B cell (primary cell): Measurements from ENCODE around the gene CD247. TPM values are rescaled to one million over a fixed set of nuclear protein-coding genes. Genes with fewer than 3 reads are reported as not detected.

ENCODE experiments used
- ATAC-seq: fragments of 200-7000 bp; cut with Tn5 transposase; one replicate; pipeline ENCODE4 v1.10.0; 2021; ENCODE audit warnings: low read depth, mild to moderate bottlenecking, moderate number of reproducible peaks, moderate library complexity
- CTCF ChIA-PET: fragments of 350-600 bp; sonication (Branson Sonifier 250); formaldehyde crosslinking; loops from one replicate; lab custom pipeline; 2021; ENCODE audit warnings: antibody characterized with exemption, inconsistent platforms; lab: Charles Lee
- POLR2A ChIA-PET: fragments of 350-600 bp; sonication (Branson Sonifier 250); formaldehyde crosslinking; loops from one replicate; lab custom pipeline; 2021; ENCODE audit warnings: antibody characterized with exemption; lab: Charles Lee
- DNase-seq: peaks from one replicate; pipeline ENCODE4 v3.0.0; 2013
- H2AFZ ChIP-seq: 2 replicates; pipeline ENCODE4 v1.6.1; 2012; ENCODE audit warnings: mild to moderate bottlenecking, low read depth, low read length; ENCODE audit not compliant: insufficient read depth, poor library complexity, severe bottlenecking
- H3K27ac ChIP-seq, 2 donors: 1 replicate in 1 of 2; 2 replicates in 1 of 2; pipeline ENCODE4 v1.5.1; 2012 to 2013; ENCODE audit warnings: low read length in 2 of 2, mild to moderate bottlenecking in 2 of 2, moderate library complexity in 1 of 2
- H3K27me3 ChIP-seq, 4 experiments: fragments of 200-600 bp in 1 of 4; sonication (generic) in 1 of 4; replicated peaks in 1 of 4; 1 replicate in 2 of 4; 2 replicates in 2 of 4; pipeline versions ENCODE4 v1.6.1 to v1.7.0; 2013 to 2016; ENCODE audit warnings: low read length in 3 of 4, mild to moderate bottlenecking in 2 of 4, mixed read lengths in 1 of 4, moderate library complexity in 1 of 4; ENCODE audit not compliant: insufficient read depth in 4 of 4, control insufficient read depth in 3 of 4; ENCODE audit errors: control extremely low read depth in 1 of 4
- H3K36me3 ChIP-seq, 2 experiments: replicated peaks in 1 of 2; 1 replicate in 1 of 2; 2 replicates in 1 of 2; pipeline versions ENCODE4 v1.6.1 to v1.7.1; 2013; ENCODE audit warnings: low read length in 1 of 2; ENCODE audit not compliant: insufficient read depth in 2 of 2, control insufficient read depth in 1 of 2; ENCODE audit errors: control extremely low read depth in 1 of 2, extremely low read depth in 1 of 2
- H3K4me1 ChIP-seq, 2 donors: fragments of 200-600 bp in 1 of 2; sonication (generic) in 1 of 2; 1 replicate in 1 of 2; 2 replicates in 1 of 2; pipeline versions ENCODE4 v1.5.1 to v1.6.1; 2013 to 2017; ENCODE audit warnings: low read length in 2 of 2; ENCODE audit not compliant: control insufficient read depth in 2 of 2, insufficient read depth in 2 of 2
- H3K4me2 ChIP-seq: replicated peaks from 2 replicates; pipeline ENCODE3; 2012; ENCODE audit warnings: mild to moderate bottlenecking, low read depth, low read length; ENCODE audit not compliant: poor library complexity, severe bottlenecking
- H3K4me3 ChIP-seq, 5 experiments: fragments of 200-600 bp in 1 of 5; sonication (generic) in 1 of 5; 1 replicate in 3 of 5; 2 replicates in 2 of 5; pipeline versions ENCODE4 v1.5.1 to v1.7.0; 2011 to 2016; ENCODE audit warnings: low read length in 4 of 5, mild to moderate bottlenecking in 4 of 5, low read depth in 2 of 5, control low read depth in 1 of 5, moderate library complexity in 1 of 5; ENCODE audit not compliant: insufficient read depth in 1 of 5; ENCODE audit errors: control extremely low read depth in 1 of 5, extremely low read depth in 1 of 5
- H3K79me2 ChIP-seq: fragments of 200-600 bp; sonication (generic); one replicate; pipeline ENCODE4 v1.6.0; 2016; ENCODE audit warnings: low read length; ENCODE audit not compliant: control insufficient read depth, insufficient read depth
- H3K9ac ChIP-seq: fragments of 200-600 bp; sonication (generic); 2 replicates; pipeline ENCODE4 v1.6.1; 2017; ENCODE audit warnings: mild to moderate bottlenecking, low read length, moderate library complexity
- H3K9me3 ChIP-seq, 3 donors: one replicate each; pipeline versions ENCODE4 v1.6.1 to v1.7.1; 2013; ENCODE audit warnings: low read length in 2 of 3; ENCODE audit not compliant: control insufficient read depth in 2 of 3, insufficient read depth in 1 of 3; ENCODE audit errors: control extremely low read depth in 1 of 3
- H4K20me1 ChIP-seq: 2 replicates; pipeline ENCODE4 v1.6.0; 2012; ENCODE audit warnings: mild to moderate bottlenecking, low read length; ENCODE audit not compliant: insufficient read depth, control insufficient read depth, poor library complexity, severe bottlenecking
- H3K27ac Mint-ChIP-seq: one replicate; pipeline ENCODE4 v1.8.0; 2021; ENCODE audit warnings: mixed read lengths
- H3K27me3 Mint-ChIP-seq: one replicate; pipeline ENCODE4 v1.8.0; 2021; ENCODE audit warnings: mixed read lengths
- H3K4me1 Mint-ChIP-seq: one replicate; pipeline ENCODE4 v1.8.0; 2021; ENCODE audit warnings: mixed read lengths
- H3K4me3 Mint-ChIP-seq: one replicate; pipeline ENCODE4 v1.8.0; 2021; ENCODE audit warnings: mixed read lengths
- H3K9me3 Mint-ChIP-seq: one replicate; pipeline ENCODE4 v1.8.0; 2022; ENCODE audit warnings: mixed read lengths; ENCODE audit not compliant: insufficient read depth
- EZH2 ChIP-seq: IDR thresholded peaks from 2 replicates; pipeline ENCODE4 v1.6.1; 2012; ENCODE audit warnings: borderline replicate concordance, low read depth, mild to moderate bottlenecking, moderate library complexity, low read length; ENCODE audit not compliant: insufficient read depth, poor library complexity, severe bottlenecking
- WGBS: methylation state at CpG from one replicate; pipeline ENCODE4 v1.1.5; 2013; ENCODE audit warnings: missing lambda C conversion rate; ENCODE audit not compliant: insufficient coverage; 5-methylcytosine and 5-hydroxymethylcytosine counted together
- intact Hi-C: fragments of 100-400 bp; cut with micrococcal nuclease; formaldehyde crosslinking; loops from one replicate; pipeline ENCODE4 v1.10.0; 2022
- polyA plus RNA-seq: library from polyadenylated mRNA; depleted of rRNA; stranded (reverse); fragments of >200 nt; gene quantifications from 2 replicates; pipeline ENCODE4 v1.2.3, GENCODE V29; 2012
- total RNA-seq, 2 donors: library from RNA; stranded (reverse); fragments of 120-200 nt in 1 of 2; gene quantifications; 1 replicate in 1 of 2; 2 replicates in 1 of 2; pipeline versions ENCODE4 v1.2.3 to v1.2.4, GENCODE V29; 2013 to 2022
- TF ChIP-seq, protein P1 (sequence below): fragments of 200-600 bp; IDR thresholded peaks from one replicate; pipeline ENCODE4 v1.8.0; 2022; ENCODE audit warnings: antibody characterized with exemption, mild to moderate bottlenecking

The CD247 gene
- total and polyA plus RNA-seq, 2 donors (not counting 1 experiment from before 2014, with no cell fraction given) = 2.5 to 10.8 TPM

DNA sequence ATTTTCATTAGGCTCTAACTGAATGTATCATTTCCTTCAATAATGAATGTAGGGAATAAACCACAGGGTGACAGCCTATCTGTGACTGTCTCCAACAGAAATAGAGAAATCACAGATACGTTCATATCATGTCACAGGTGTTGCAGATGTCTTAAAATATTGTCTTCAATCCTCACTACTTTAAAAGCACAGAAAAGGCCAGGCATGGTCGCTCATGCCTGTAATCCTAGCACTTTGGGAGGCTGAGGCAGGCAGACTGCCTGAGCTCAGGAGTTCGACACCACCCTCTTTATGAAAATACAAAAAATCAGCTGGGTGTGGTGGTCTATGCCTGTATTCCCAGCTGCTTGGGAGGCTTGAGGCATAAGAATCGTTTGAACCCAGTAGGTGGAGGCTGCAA lies 27.0 kb upstream of the CD247 start:
- WGBS = 100% methylated on average over 1 of the region's 4 CpGs
- TF ChIP-seq, protein P1, sequence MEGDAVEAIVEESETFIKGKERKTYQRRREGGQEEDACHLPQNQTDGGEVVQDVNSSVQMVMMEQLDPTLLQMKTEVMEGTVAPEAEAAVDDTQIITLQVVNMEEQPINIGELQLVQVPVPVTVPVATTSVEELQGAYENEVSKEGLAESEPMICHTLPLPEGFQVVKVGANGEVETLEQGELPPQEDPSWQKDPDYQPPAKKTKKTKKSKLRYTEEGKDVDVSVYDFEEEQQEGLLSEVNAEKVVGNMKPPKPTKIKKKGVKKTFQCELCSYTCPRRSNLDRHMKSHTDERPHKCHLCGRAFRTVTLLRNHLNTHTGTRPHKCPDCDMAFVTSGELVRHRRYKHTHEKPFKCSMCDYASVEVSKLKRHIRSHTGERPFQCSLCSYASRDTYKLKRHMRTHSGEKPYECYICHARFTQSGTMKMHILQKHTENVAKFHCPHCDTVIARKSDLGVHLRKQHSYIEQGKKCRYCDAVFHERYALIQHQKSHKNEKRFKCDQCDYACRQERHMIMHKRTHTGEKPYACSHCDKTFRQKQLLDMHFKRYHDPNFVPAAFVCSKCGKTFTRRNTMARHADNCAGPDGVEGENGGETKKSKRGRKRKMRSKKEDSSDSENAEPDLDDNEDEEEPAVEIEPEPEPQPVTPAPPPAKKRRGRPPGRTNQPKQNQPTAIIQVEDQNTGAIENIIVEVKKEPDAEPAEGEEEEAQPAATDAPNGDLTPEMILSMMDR = no peak
- no peak for TF ChIP-seq EZH2
- intact Hi-C loops = no loop called here
- POLR2A ChIA-PET = no interaction called here
- H3K27ac ChIP-seq = no peak overlapping the region
- Mint-ChIP-seq H3K9me3 (no peaks in the 10 kb centered on the region), H3K27me3 (no peaks in the 10 kb centered on the region), H3K4me1 (peaks cover 1% of the 10 kb centered on the region), H3K4me3 (no peak overlapping the region), H3K27ac (no peak overlapping the region)
- no peak overlapping the region for H3K4me2 ChIP-seq
- no peak overlapping the region for H2AFZ ChIP-seq
- no peaks in the 10 kb centered on the region for H3K36me3 ChIP-seq
- no peak for ATAC-seq
- H3K79me2 ChIP-seq = no peaks in the 10 kb centered on the region
- no peaks in the 10 kb centered on the region for H3K27me3 ChIP-seq
- no peaks in the 10 kb centered on the region for H4K20me1 ChIP-seq
- DNase-seq = no peak
- no peak overlapping the region for H3K4me3 ChIP-seq
- H3K9me3 ChIP-seq = no peaks in the 10 kb centered on the region
- CTCF ChIA-PET = interaction anchor here (2.5 to 4.2 kb wide), 2 partner anchors 11 to 486 kb away, joined by 11 to 23 read pairs; no protein-coding TSS in a partner anchor
- H3K4me1 ChIP-seq = no peaks in the 10 kb centered on the region
- H3K9ac ChIP-seq = no peak overlapping the region

DNA sequence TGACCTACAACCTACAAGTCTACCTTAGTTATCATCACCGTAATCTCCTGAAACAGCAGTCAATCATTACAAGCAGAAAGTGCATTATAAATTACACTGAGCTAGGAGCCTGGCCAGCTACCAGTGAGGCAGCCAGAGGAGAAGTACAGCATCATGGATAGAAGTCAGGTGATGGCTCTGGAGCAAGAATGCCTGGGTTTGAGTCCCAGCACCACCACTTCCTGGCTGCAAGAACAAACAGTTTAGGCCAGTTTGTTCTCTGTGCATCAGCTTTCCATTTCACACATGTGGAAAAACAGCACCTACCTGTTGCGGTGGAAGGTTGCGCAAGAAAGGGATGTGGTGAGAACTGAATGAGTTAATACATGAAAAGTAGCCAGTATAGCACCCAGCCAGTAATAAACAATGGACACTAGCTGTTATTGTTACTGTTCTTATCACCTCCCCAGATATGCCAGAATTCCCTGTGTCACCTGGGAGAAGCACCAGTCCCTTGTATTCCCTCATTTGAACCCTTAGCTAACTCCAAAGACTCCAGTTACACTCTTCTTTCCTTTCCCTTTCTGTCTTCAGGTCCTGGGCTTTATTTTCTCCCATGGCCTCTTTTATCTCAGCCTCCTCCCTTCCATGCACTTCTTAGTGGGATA lies 26.2 kb upstream of the CD247 start:
- no CpG with 5 or more reads among the region's 3 CpGs for WGBS
- Histone ChIP-seq H3K4me2 (no peak overlapping the region), H3K4me1 (peaks cover under 1 to 3% of the 10 kb centered on the region in 2 donors), H3K27ac (no peak overlapping the region), H4K20me1 (no peaks in the 10 kb centered on the region), H3K79me2 (no peaks in the 10 kb centered on the region), H3K9ac (no peak overlapping the region), H3K36me3 (no peaks in the 10 kb centered on the region), H3K27me3 (no peaks in the 10 kb centered on the region), H3K9me3 (no peaks in the 10 kb centered on the region), H2AFZ (no peak overlapping the region), H3K4me3 (no peak overlapping the region)
- intact Hi-C loops = no loop called here
- Mint-ChIP-seq H3K9me3 (no peaks in the 10 kb centered on the region), H3K4me1 (peaks cover 5% of the 10 kb centered on the region), H3K4me3 (no peak overlapping the region), H3K27ac (no peak overlapping the region), H3K27me3 (no peaks in the 10 kb centered on the region)
- POLR2A ChIA-PET = no interaction called here
- TF ChIP-seq EZH2 = no peak
- TF ChIP-seq, protein P1 = no peak
- DNase-seq (no peak), ATAC-seq (no peak)
- CTCF ChIA-PET = interaction anchor here (0.6 to 4.2 kb wide), 3 partner anchors 11 to 485 kb away, joined by 3 to 23 read pairs (median 11); no protein-coding TSS in a partner anchor
